ENCODE data around the gene C5orf15. TPM values are rescaled to one million over a fixed set of nuclear protein-coding genes. Genes with fewer than 3 reads are reported as not detected.

C5orf15 gene
- total RNA-seq, 3 donors from 2014 or later (not counting 1 experiment from before 2014, with no cell fraction given): 15.2 to 19.9 (median 18.0) TPM

- H3K9me3 Mint-ChIP-seq: no peaks in the 10 kb centered on the region
- Histone ChIP-seq H3K36me3 (ENCODE audit: control insufficient read depth, insufficient read depth, low read length) (no peaks in the 10 kb centered on the region), H3K4me3 (ENCODE audit: low read length) (no peak overlapping the region), H3K9me3 (ENCODE audit: control insufficient read depth, insufficient read depth, low read length) (no peaks in the 10 kb centered on the region), H3K27ac (ENCODE audit: low read length) (no peak overlapping the region), H3K27me3 (ENCODE audit: control insufficient read depth, insufficient read depth, low read length) (no peaks in the 10 kb centered on the region), H3K4me1 (ENCODE audit: control insufficient read depth, insufficient read depth, low read length) (no peaks in the 10 kb centered on the region)
- no peak overlapping the region for H3K4me3 Mint-ChIP-seq
- no peak for ATAC-seq
- no peak overlapping the region for H3K27ac Mint-ChIP-seq
- no peaks in the 10 kb centered on the region for H3K4me1 Mint-ChIP-seq
- intact Hi-C loops (cut with micrococcal nuclease): no loop called here
- 85% methylated on average over 7 of the region's 8 CpGs for WGBS (ENCODE audit: insufficient coverage)
- H3K27me3 Mint-ChIP-seq (ENCODE audit: low read depth in 2 of 2): no peaks in the 10 kb centered on the region
- H3K36me3 Mint-ChIP-seq: no peaks in the 10 kb centered on the region
- TF ChIP-seq, protein P1, sequence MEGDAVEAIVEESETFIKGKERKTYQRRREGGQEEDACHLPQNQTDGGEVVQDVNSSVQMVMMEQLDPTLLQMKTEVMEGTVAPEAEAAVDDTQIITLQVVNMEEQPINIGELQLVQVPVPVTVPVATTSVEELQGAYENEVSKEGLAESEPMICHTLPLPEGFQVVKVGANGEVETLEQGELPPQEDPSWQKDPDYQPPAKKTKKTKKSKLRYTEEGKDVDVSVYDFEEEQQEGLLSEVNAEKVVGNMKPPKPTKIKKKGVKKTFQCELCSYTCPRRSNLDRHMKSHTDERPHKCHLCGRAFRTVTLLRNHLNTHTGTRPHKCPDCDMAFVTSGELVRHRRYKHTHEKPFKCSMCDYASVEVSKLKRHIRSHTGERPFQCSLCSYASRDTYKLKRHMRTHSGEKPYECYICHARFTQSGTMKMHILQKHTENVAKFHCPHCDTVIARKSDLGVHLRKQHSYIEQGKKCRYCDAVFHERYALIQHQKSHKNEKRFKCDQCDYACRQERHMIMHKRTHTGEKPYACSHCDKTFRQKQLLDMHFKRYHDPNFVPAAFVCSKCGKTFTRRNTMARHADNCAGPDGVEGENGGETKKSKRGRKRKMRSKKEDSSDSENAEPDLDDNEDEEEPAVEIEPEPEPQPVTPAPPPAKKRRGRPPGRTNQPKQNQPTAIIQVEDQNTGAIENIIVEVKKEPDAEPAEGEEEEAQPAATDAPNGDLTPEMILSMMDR (IDR thresholded peaks at IDR 0.05): no peak
- no peak for DNase-seq
Observed at GRCh38 chr5:133941456-133942196, 26.8 kb downstream of the C5orf15 start.

DNA sequence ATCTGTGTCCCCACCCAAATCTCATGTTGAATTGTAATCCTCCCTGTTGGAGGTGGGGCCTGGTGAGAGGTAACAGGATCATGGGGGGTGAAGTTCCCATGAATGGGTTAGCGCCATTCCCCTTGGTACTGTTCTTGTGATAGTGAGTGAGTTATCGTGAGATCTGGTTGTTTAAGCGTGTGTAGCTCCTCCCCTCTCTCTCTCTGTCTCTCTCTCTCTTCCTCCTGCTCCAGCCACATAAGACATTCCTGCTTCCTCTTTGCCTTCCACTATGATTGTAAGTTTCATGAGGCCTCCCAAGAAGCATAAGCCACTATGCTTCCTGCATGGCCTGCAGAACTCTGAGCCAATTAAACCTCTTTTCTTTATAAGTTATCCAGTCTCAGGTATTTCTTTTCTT is 28.8 kb downstream of the C5orf15 start:
- no peaks in the 10 kb centered on the region for H3K27me3 ChIP-seq (ENCODE audit: control insufficient read depth, insufficient read depth, low read length)
- no peaks in the 10 kb centered on the region for H3K36me3 ChIP-seq (ENCODE audit: control insufficient read depth, insufficient read depth, low read length)
- no peak overlapping the region for H3K4me3 Mint-ChIP-seq
- no peaks in the 10 kb centered on the region for H3K9me3 ChIP-seq (ENCODE audit: control insufficient read depth, insufficient read depth, low read length)
- intact Hi-C loops (cut with micrococcal nuclease): no loop called here
- TF ChIP-seq, protein P1 (IDR thresholded peaks at IDR 0.05): no peak
- no peak for DNase-seq
- no peaks in the 10 kb centered on the region for H3K4me1 Mint-ChIP-seq
- H3K4me3 ChIP-seq (ENCODE audit: low read length): no peak overlapping the region
- H3K27ac ChIP-seq (ENCODE audit: low read length): no peak overlapping the region
- peaks cover 0 to 1% of the 10 kb centered on the region in 2 donors for H3K27me3 Mint-ChIP-seq (ENCODE audit: low read depth in 2 of 2)
- WGBS (ENCODE audit: insufficient coverage): 100% methylated on average over 1 of the region's 3 CpGs
- H3K36me3 Mint-ChIP-seq: no peaks in the 10 kb centered on the region
- no peak overlapping the region for H3K27ac Mint-ChIP-seq
- peaks cover 9% of the 10 kb centered on the region for H3K4me1 ChIP-seq (ENCODE audit: control insufficient read depth, insufficient read depth, low read length)
- peaks cover 0 to 3% of the 10 kb centered on the region in 2 donors for H3K9me3 Mint-ChIP-seq
- ATAC-seq: no peak

- peaks cover 0 to 3% of the 10 kb centered on the region in 2 donors for H3K9me3 Mint-ChIP-seq
- no peak overlapping the region for H3K27ac ChIP-seq (ENCODE audit: low read length)
- no peak overlapping the region for H3K27ac Mint-ChIP-seq
- H3K4me1 ChIP-seq (ENCODE audit: control insufficient read depth, insufficient read depth, low read length): peaks cover 17% of the 10 kb centered on the region
- H3K4me3 ChIP-seq (ENCODE audit: low read length): no peak overlapping the region
- intact Hi-C loops (cut with micrococcal nuclease): no loop called here
- ATAC-seq (no peak), DNase-seq (no peak)
- no peaks in the 10 kb centered on the region for H3K36me3 ChIP-seq (ENCODE audit: control insufficient read depth, insufficient read depth, low read length)
- peaks cover 0 to 7% of the 10 kb centered on the region in 2 donors for H3K27me3 Mint-ChIP-seq (ENCODE audit: low read depth in 2 of 2)
- TF ChIP-seq, protein P1 (IDR thresholded peaks at IDR 0.05): no peak
- H3K9me3 ChIP-seq (ENCODE audit: control insufficient read depth, insufficient read depth, low read length): no peaks in the 10 kb centered on the region
- 73% methylated on average over 3 of the region's 3 CpGs for WGBS (ENCODE audit: insufficient coverage)
- no peaks in the 10 kb centered on the region for H3K36me3 Mint-ChIP-seq
- no peaks in the 10 kb centered on the region for H3K27me3 ChIP-seq (ENCODE audit: control insufficient read depth, insufficient read depth, low read length)
- H3K4me3 Mint-ChIP-seq: no peak overlapping the region
- H3K4me1 Mint-ChIP-seq: no peaks in the 10 kb centered on the region
Observed at GRCh38 chr5:133938929-133939328, 29.5 kb downstream of the C5orf15 start.

Data from natural killer cell (primary cell).